ENCODE data around the gene TMEM202. TPM values are rescaled to one million over a fixed set of nuclear protein-coding genes. Genes with fewer than 3 reads are reported as not detected.
"Not testable (repeated sequence)": the region's sequence is repeated elsewhere in the genome, so short reads cannot be mapped to it uniquely, and the experiment has no call there.

The TMEM202 gene
- total RNA-seq, 6 experiments from 2014 or later, result not detected

DNA sequence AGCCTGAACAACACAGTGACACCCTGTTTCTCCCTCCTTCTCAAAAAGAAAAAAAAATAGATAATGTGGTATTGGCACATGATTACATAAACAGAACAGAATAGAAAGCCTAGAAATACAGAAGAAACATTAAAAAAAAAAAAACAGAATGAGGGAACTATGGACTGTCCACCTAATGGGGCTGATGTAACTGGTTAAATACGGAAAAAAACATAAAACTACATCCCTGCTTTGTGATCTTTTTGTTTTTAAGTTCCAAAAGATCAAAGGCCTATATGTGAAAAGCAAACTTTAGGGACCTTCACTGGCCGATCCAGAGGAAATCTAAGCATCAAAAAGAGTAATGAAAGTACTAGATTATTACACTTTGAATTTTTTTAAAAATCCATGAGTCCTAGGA is 17.2 kb downstream of the TMEM202 start:
- peaks cover 18% of the 10 kb centered on the region for H3K27me3 Mint-ChIP-seq (ENCODE audit: insufficient read depth)
- H3K9me3 Mint-ChIP-seq, result 0 out of 2 replicates have a peak, but pooled peaks cover 4% of the 10 kb centered on the region
- no peaks in the 10 kb centered on the region for H3K36me3 Mint-ChIP-seq (ENCODE audit: low read depth)
- H3K4me3 Mint-ChIP-seq, result no peak overlapping the region
- TF ChIP-seq, protein P1, sequence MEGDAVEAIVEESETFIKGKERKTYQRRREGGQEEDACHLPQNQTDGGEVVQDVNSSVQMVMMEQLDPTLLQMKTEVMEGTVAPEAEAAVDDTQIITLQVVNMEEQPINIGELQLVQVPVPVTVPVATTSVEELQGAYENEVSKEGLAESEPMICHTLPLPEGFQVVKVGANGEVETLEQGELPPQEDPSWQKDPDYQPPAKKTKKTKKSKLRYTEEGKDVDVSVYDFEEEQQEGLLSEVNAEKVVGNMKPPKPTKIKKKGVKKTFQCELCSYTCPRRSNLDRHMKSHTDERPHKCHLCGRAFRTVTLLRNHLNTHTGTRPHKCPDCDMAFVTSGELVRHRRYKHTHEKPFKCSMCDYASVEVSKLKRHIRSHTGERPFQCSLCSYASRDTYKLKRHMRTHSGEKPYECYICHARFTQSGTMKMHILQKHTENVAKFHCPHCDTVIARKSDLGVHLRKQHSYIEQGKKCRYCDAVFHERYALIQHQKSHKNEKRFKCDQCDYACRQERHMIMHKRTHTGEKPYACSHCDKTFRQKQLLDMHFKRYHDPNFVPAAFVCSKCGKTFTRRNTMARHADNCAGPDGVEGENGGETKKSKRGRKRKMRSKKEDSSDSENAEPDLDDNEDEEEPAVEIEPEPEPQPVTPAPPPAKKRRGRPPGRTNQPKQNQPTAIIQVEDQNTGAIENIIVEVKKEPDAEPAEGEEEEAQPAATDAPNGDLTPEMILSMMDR (IDR thresholded peaks at IDR 0.05), result no peak
- no peaks in the 10 kb centered on the region for H3K4me1 Mint-ChIP-seq (ENCODE audit: low read depth)
- no peak overlapping the region for H3K27ac Mint-ChIP-seq
- no peak for DNase-seq

GRCh38 chr15:72419768-72420167 is 21.7 kb downstream of the TMEM202 start:
- H3K36me3 Mint-ChIP-seq (ENCODE audit: low read depth); H3K9me3 Mint-ChIP-seq; H3K4me3 Mint-ChIP-seq; H3K4me1 Mint-ChIP-seq (ENCODE audit: low read depth); DNase-seq; H3K27ac Mint-ChIP-seq: not testable (repeated sequence)
- peaks cover 20% of the 10 kb centered on the region for H3K27me3 Mint-ChIP-seq (ENCODE audit: insufficient read depth)

DNA sequence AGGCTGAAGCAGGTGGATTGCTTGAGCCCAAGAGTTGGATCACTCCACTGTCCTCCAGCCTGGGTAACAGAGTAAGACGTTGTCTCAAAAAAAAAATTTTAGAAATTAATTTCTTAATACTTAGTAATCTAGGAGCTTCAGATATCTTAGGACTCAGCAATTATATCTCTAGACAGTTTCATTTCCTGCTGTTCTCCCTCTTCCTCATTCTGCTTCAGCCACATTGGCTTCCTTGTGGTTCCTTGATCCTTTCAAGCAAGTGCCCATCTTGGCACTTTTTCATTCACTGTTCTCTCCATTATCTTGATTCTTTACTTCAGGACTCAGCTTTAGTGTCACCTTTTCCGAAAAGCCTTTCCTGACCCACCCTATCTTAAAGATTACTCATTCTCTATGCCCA is 22.5 kb downstream of the TMEM202 start:
- H3K4me3 Mint-ChIP-seq, result no peak overlapping the region
- no peak for DNase-seq

DNA sequence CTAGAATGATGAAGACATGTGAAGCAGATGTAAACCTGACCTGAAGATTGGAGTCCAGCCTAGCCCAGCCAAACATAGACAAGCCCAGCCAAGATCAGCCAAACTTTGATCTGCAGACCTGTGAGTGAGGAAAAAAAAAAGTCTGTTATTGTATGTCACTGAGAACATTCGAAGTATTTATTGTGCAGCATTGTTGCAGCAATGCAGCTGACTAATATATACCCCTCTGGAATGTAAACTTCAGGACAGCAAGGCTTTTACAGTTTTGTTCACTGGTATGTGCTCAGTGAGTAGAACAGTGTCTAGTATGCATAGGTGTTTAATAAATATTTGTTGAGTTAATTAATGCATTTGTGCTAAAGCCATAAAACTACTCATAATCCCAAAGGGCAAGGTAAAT is 23.4 kb downstream of the TMEM202 start:
- Mint-ChIP-seq H3K9me3 (peaks cover 13% of the 10 kb centered on the region), H3K4me3 (no peak overlapping the region), H3K27ac (no peak overlapping the region), H3K27me3 (ENCODE audit: insufficient read depth) (peaks cover 20% of the 10 kb centered on the region), H3K36me3 (ENCODE audit: low read depth) (peaks cover 10% of the 10 kb centered on the region), H3K4me1 (ENCODE audit: low read depth) (no peaks in the 10 kb centered on the region; the same call in 1 of the 2 replicates)
- TF ChIP-seq, protein P1 (IDR thresholded peaks at IDR 0.05), result no peak
- peak; percentile 2 for DNase-seq

More for the DNA sequence above, 22.5 kb downstream of the TMEM202 start:
- Mint-ChIP-seq H3K4me1 (ENCODE audit: low read depth) (no peaks in the 10 kb centered on the region; the same call in 1 of the 2 replicates), H3K27me3 (ENCODE audit: insufficient read depth) (peaks cover 20% of the 10 kb centered on the region), H3K36me3 (ENCODE audit: low read depth) (peaks cover 5% of the 10 kb centered on the region), H3K9me3 (peaks cover 12% of the 10 kb centered on the region), H3K27ac (no peak overlapping the region)
- TF ChIP-seq, protein P1 (IDR thresholded peaks at IDR 0.05), result no peak

GRCh38 chr15:72423256-72423655 is 25.2 kb downstream of the TMEM202 start:
- peaks cover 13% of the 10 kb centered on the region; the same call in 1 of the 2 replicates for H3K27me3 Mint-ChIP-seq (ENCODE audit: insufficient read depth)
- H3K4me1 Mint-ChIP-seq (ENCODE audit: low read depth), result no peaks in the 10 kb centered on the region; the same call in 1 of the 2 replicates
- H3K9me3 Mint-ChIP-seq, result peaks cover 20% of the 10 kb centered on the region
- no peak for DNase-seq
- TF ChIP-seq, protein P1 (IDR thresholded peaks at IDR 0.05), result no peak
- H3K4me3 Mint-ChIP-seq, result no peak overlapping the region
- no peak overlapping the region for H3K27ac Mint-ChIP-seq
- peaks cover 15% of the 10 kb centered on the region for H3K36me3 Mint-ChIP-seq (ENCODE audit: low read depth)

DNA sequence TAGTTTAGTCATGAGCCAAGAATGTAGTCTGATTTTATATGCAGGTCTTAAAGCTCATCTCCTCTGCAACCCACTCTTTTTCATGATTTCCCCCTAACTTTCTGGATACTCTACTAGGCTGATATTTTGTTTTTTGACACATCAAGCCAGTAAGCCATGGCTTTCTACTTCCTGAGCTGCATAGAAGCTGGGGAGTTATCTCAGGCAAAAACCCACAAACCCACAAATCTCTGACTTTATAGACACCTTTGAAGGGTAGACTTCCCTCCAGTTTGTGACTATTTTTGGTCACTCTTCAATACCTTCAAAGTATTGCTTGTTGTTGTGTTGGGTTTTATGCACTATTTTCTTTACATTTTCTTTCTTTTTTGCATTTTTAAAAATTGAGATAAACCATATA is 28.6 kb downstream of the TMEM202 start:
- Mint-ChIP-seq H3K27me3 (ENCODE audit: insufficient read depth) (peaks cover 20% of the 10 kb centered on the region), H3K36me3 (ENCODE audit: low read depth) (peaks cover 15% of the 10 kb centered on the region), H3K27ac (no peak overlapping the region), H3K9me3 (peaks cover 20% of the 10 kb centered on the region), H3K4me3 (no peak overlapping the region), H3K4me1 (ENCODE audit: low read depth) (no peaks in the 10 kb centered on the region)
- TF ChIP-seq, protein P1 (IDR thresholded peaks at IDR 0.05), result no peak
- DNase-seq, result no peak

All from HFFc6 (cell line).